ENCODE data around the gene EEA1.

The EEA1 gene

DNA sequence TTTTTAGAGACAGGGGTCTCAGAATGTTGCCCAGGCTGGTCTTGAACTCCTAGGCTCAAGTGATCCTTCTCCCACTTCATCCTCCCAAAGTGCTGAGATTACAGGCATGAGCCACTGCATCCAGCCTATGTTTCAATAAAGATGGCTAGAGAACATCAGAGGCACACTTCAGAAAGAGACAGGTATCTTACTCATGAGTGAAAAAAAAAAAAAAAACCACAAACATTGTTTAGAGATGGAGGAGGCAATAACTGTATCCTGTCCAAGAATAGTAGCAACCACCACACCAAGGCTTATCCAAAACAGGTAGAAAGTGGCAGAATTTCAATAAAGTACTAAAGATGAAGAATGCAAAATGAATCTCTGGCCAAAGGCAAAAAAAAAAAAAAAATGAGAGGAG is 30.3 kb downstream of the EEA1 start:
- DNase-seq (ENCODE audit: low read depth, low spot score) = no peak

DNA sequence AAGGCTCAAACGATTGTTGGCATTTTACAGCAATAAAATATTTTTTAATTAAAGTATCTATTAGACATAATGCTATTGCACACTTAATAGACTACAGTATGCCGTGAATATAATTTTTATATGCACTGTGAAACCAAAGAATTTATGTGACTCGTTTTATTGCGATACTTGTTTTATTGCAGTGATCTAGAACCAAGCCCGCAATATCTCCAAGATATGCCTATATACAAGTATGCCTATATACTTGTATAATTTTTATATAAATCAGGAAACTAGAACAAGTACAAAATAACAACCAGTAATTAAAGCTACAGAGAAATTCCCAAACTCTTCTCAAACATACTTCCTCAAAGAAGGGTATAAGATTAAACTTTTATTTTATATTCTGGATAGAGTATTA is 31.3 kb downstream of the EEA1 start:
- Histone ChIP-seq H3K9ac (ENCODE audit: insufficient read length) (no peak overlapping the region), H3K4me3 (no peak overlapping the region), H3K27ac (no peak overlapping the region), H3K36me3 (ENCODE audit: insufficient read depth, low read length) (no peaks in the 10 kb centered on the region; the same call in none of the 2 replicates), H3K9me3 (ENCODE audit: low read depth, low read length) (no peaks in the 10 kb centered on the region)
- TF ChIP-seq FOXP2 (optimal IDR thresholded peaks at IDR 0.05; ENCODE audit: control extremely low read depth, extremely low read length, insufficient read depth) (no peak), POLR2AphosphoS5 (IDR thresholded peaks at IDR 0.05; ENCODE audit: borderline replicate concordance, low read depth, low read length) (no peak), EZH2 (IDR thresholded peaks at IDR 0.05) (no peak)
- no peak for DNase-seq (ENCODE audit: low read depth, low spot score)

More for the DNA sequence above, 30.3 kb downstream of the EEA1 start:
- Histone ChIP-seq H3K36me3 (ENCODE audit: insufficient read depth, low read length) (no peaks in the 10 kb centered on the region; the same call in none of the 2 replicates), H3K4me3 (no peak overlapping the region), H3K9me3 (ENCODE audit: low read depth, low read length) (no peaks in the 10 kb centered on the region), H3K27ac (peak overlapping the region; percentile 80; the same call in 1 of the 2 replicates), H3K9ac (ENCODE audit: insufficient read length) (no peak overlapping the region)
- TF ChIP-seq FOXP2 (optimal IDR thresholded peaks at IDR 0.05; ENCODE audit: control extremely low read depth, extremely low read length, insufficient read depth) (no peak), EZH2 (IDR thresholded peaks at IDR 0.05) (no peak), POLR2AphosphoS5 (IDR thresholded peaks at IDR 0.05; ENCODE audit: borderline replicate concordance, low read depth, low read length) (no peak)

DNA sequence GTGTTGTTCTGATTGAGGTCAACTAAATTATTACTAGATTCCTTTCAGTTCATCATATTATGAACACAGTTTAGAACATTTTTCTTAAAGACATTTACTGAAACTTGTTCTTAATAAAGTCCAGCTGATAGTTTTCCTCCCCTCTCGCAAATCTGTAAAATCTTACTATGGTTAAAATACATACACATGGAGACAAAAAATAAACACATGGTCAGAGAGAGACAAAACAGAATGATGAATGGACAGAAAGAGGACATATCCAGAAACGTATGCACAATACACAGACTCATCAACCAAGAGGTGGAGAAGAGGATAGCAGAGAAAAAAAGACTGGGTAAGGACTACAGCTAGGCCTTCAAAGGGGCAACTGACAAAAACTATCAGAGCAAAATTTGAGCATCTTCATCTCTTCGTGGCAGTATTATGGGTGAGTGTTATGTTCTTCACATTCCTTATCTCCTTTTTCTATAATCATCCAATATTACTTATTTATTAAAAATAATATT is 38.4 kb downstream of the EEA1 start:
- H3K27ac ChIP-seq = peak overlapping the region; percentile 2; the same call in 1 of the 2 replicates
- H3K9ac ChIP-seq (ENCODE audit: insufficient read length) = no peak overlapping the region
- peaks cover 9% of the 10 kb centered on the region for H3K36me3 ChIP-seq (ENCODE audit: insufficient read depth, low read length)
- H3K9me3 ChIP-seq (ENCODE audit: low read depth, low read length) = no peaks in the 10 kb centered on the region
- no peak for TF ChIP-seq EZH2 (IDR thresholded peaks at IDR 0.05)
- no peak for TF ChIP-seq POLR2AphosphoS5 (IDR thresholded peaks at IDR 0.05; ENCODE audit: borderline replicate concordance, low read depth, low read length)
- TF ChIP-seq FOXP2 (optimal IDR thresholded peaks at IDR 0.05; ENCODE audit: control extremely low read depth, extremely low read length, insufficient read depth) = no peak
- no peak overlapping the region for H3K4me3 ChIP-seq
- no peak for DNase-seq (ENCODE audit: low read depth, low spot score)

DNA sequence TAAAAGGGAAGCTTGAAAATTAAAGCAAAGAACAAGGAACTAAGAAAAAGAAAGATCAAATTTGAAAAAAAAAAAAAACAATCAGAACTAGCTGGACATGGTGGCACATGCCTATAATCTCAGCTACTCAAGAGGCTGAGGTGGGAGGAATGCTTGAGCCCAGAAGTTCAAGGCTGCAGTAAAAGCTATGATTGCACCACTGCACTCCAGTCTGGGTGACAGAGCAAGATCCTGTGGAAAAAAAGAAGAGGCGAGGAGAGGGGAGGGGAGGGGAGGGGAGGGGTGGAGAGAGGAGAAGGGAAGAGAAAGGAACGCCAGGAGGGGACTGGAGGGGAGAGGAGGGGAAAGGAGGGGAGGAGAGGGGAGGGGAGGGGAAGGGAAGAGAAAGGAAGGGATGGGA is 43.0 kb downstream of the EEA1 start:
- TF ChIP-seq POLR2AphosphoS5 (IDR thresholded peaks at IDR 0.05; ENCODE audit: borderline replicate concordance, low read depth, low read length) = no peak
- Histone ChIP-seq H3K4me3 (no peak overlapping the region), H3K27ac (no peak overlapping the region), H3K36me3 (ENCODE audit: insufficient read depth, low read length) (peaks cover 14% of the 10 kb centered on the region), H3K9me3 (ENCODE audit: low read depth, low read length) (no peaks in the 10 kb centered on the region), H3K9ac (ENCODE audit: insufficient read length) (no peak overlapping the region)
- no peak for DNase-seq (ENCODE audit: low read depth, low spot score)

DNA sequence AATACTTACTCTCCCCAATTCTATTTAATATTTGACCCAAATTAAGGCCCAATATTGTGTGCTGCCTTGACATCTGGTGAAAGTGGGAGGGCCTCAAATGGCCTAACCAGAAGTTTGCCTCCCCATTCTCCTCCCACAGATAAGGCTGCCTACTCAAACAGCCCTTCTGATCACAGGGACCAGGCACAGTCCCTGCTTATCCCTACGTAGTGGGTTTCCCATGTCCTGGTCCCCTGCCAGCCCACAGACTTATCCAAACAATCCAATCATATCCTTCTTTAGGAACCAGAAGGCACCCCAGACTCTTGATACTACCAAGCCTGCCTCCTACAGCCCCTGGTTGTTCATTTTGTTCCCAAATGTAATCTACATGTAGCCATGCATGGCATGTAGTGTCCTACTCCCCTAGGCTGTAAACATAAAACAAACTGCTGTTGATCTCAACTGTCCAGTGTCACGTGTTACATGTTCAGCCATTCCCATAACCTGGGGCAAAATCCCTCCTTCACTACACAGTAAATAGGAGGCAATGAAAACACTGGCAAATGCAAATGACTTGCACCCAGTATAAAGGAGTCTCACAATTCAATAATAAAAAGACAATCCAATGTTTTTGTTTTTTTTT is 49.3 kb downstream of the EEA1 start:
- TF ChIP-seq EZH2 (IDR thresholded peaks at IDR 0.05) (no peak), FOXP2 (optimal IDR thresholded peaks at IDR 0.05; ENCODE audit: control extremely low read depth, extremely low read length, insufficient read depth) (no peak), POLR2AphosphoS5 (IDR thresholded peaks at IDR 0.05; ENCODE audit: borderline replicate concordance, low read depth, low read length) (no peak)
- Histone ChIP-seq H3K9me3 (ENCODE audit: low read depth, low read length) (no peaks in the 10 kb centered on the region), H3K36me3 (ENCODE audit: insufficient read depth, low read length) (peaks cover 5% of the 10 kb centered on the region; the same call in 1 of the 2 replicates), H3K4me3 (no peak overlapping the region), H3K27ac (no peak overlapping the region), H3K9ac (ENCODE audit: insufficient read length) (no peak overlapping the region)
- no peak for DNase-seq (ENCODE audit: low read depth, low spot score)

DNA sequence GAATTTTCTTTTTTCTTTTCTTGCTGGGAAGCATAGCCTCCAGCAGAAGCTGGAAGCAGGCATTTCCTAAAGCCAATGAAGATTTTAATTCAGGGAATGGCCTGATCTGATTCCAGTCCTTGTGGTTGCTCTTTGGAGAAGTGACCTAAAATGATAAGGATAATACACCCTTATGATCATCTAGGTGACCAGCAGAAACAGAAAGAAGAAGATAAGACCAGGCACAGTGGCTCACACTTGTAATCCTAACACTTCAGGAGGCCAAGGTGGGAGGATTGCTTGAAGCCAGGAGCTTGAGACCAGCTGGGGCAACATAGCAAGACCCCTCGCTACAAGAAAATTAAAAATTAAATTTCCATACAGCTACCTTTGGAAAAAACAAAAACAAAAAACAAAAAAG is 51.2 kb downstream of the EEA1 start:
- Histone ChIP-seq H3K4me3 (no peak overlapping the region), H3K9me3 (ENCODE audit: low read depth, low read length) (no peaks in the 10 kb centered on the region), H3K36me3 (ENCODE audit: insufficient read depth, low read length) (0 out of 2 replicates have a peak, but pooled peaks cover 5% of the 10 kb centered on the region), H3K9ac (ENCODE audit: insufficient read length) (no peak overlapping the region), H3K27ac (no peak overlapping the region)
- TF ChIP-seq FOXP2 (optimal IDR thresholded peaks at IDR 0.05; ENCODE audit: control extremely low read depth, extremely low read length, insufficient read depth) = no peak
- TF ChIP-seq EZH2 (IDR thresholded peaks at IDR 0.05) = no peak
- TF ChIP-seq POLR2AphosphoS5 (IDR thresholded peaks at IDR 0.05; ENCODE audit: borderline replicate concordance, low read depth, low read length) = no peak
- no peak for DNase-seq (ENCODE audit: low read depth, low spot score)

DNA sequence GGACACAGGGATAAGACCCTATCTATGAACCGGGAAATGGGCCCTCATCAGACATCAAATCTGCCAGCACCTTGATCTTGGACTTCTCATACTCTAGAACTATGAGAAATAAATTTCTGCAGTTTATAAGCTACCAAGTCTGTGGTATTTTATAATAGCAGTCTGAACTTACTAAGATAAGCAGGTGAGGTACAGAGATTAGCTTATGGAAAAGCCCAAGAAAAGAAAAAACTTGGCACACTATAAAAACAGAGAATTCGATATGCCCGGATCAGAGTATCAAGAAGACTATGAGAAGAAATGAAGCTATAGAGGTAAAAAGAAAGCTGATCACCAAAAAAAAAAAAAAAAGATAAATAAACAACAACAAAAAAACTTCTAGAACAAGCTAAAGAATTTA is 52.6 kb downstream of the EEA1 start:
- no peak for DNase-seq (ENCODE audit: low read depth, low spot score)
- H3K36me3 ChIP-seq (ENCODE audit: insufficient read depth, low read length) = 0 out of 2 replicates have a peak, but pooled peaks cover 5% of the 10 kb centered on the region
- no peak overlapping the region for H3K9ac ChIP-seq (ENCODE audit: insufficient read length)
- H3K9me3 ChIP-seq (ENCODE audit: low read depth, low read length) = no peaks in the 10 kb centered on the region
- no peak overlapping the region for H3K4me3 ChIP-seq
- TF ChIP-seq FOXP2 (optimal IDR thresholded peaks at IDR 0.05; ENCODE audit: control extremely low read depth, extremely low read length, insufficient read depth) (no peak), EZH2 (IDR thresholded peaks at IDR 0.05) (no peak), POLR2AphosphoS5 (IDR thresholded peaks at IDR 0.05; ENCODE audit: borderline replicate concordance, low read depth, low read length) (no peak)
- H3K27ac ChIP-seq = no peak overlapping the region

DNA sequence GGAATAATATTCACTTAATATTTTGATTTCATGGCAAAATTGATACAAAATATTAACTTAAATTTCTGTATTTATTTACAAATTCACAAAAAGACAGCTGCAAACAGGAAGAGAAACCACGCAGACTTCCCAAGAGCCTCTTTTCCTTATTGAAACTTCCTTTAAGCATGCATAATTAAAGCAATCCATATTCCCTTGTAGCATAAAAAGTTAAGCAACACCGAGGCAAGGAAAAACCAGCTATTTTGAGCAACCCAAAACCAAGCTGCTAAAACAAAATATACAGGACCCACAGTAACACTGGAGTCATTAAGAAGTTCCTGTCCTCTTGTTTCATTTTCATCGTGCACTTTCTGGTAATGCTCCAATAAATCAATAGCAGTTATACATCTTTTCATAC is 58.0 kb downstream of the EEA1 start:
- peak overlapping the region; percentile 80 for H3K27ac ChIP-seq
- no peaks in the 10 kb centered on the region for H3K9me3 ChIP-seq (ENCODE audit: low read depth, low read length)
- no peaks in the 10 kb centered on the region for H3K36me3 ChIP-seq (ENCODE audit: insufficient read depth, low read length)
- DNase-seq (ENCODE audit: low read depth, low spot score) = peak; percentile 32
- no peak for TF ChIP-seq EZH2 (IDR thresholded peaks at IDR 0.05)
- no peak for TF ChIP-seq POLR2AphosphoS5 (IDR thresholded peaks at IDR 0.05; ENCODE audit: borderline replicate concordance, low read depth, low read length)
- TF ChIP-seq FOXP2 (optimal IDR thresholded peaks at IDR 0.05; ENCODE audit: control extremely low read depth, extremely low read length, insufficient read depth) = no peak
- H3K9ac ChIP-seq (ENCODE audit: insufficient read length) = peak overlapping the region; percentile 43
- H3K4me3 ChIP-seq = peak overlapping the region; percentile 64

DNA sequence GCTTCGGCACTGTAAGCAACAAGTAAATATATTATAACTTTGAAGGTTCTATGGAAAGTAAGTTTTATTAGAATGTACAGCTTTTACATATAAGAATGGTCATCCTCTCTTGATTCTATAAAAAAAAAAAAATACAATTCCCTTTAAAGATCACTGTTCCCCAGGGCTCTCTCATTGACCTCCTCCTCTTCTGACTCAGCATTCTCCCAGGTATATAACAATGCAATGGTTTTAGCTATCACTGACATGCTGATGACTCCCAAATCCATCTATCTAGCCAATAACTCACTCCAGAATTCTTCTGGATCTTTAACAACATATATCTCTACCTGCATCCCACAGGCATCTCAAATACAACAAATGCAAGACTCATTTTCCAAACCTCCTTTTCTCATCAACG is 62.7 kb downstream of the EEA1 start:
- TF ChIP-seq POLR2AphosphoS5 (IDR thresholded peaks at IDR 0.05; ENCODE audit: borderline replicate concordance, low read depth, low read length) (no peak), EZH2 (IDR thresholded peaks at IDR 0.05) (no peak), FOXP2 (optimal IDR thresholded peaks at IDR 0.05; ENCODE audit: control extremely low read depth, extremely low read length, insufficient read depth) (no peak)
- Histone ChIP-seq H3K9me3 (ENCODE audit: low read depth, low read length) (no peaks in the 10 kb centered on the region), H3K27ac (no peak overlapping the region), H3K36me3 (ENCODE audit: insufficient read depth, low read length) (peaks cover 21% of the 10 kb centered on the region), H3K4me3 (no peak overlapping the region), H3K9ac (ENCODE audit: insufficient read length) (no peak overlapping the region)
- no peak for DNase-seq (ENCODE audit: low read depth, low spot score)

All from SK-N-MC (cell line).